GM12875 (cell line): ENCODE measurements around the gene KIF26B.

Experiments used
- H3K4me3 ChIP-seq: one replicate; pipeline ENCODE4 v1.5.1; 2011; ENCODE audit warnings: low read depth, low read length, control low read depth
- TF ChIP-seq, protein P1 (sequence below): IDR thresholded peaks from 2 replicates; pipeline ENCODE4 v1.5.1; 2011; ENCODE audit warnings: low read depth, mild to moderate bottlenecking, control low read depth, inconsistent platforms, low read length, moderate library complexity, borderline replicate concordance; ENCODE audit not compliant: insufficient read depth

Gene KIF26B

GRCh38 chr1:245566952-245567351 lies 412.2 kb downstream of the KIF26B start:
- H3K4me3 ChIP-seq = no peak overlapping the region
- TF ChIP-seq, protein P1, sequence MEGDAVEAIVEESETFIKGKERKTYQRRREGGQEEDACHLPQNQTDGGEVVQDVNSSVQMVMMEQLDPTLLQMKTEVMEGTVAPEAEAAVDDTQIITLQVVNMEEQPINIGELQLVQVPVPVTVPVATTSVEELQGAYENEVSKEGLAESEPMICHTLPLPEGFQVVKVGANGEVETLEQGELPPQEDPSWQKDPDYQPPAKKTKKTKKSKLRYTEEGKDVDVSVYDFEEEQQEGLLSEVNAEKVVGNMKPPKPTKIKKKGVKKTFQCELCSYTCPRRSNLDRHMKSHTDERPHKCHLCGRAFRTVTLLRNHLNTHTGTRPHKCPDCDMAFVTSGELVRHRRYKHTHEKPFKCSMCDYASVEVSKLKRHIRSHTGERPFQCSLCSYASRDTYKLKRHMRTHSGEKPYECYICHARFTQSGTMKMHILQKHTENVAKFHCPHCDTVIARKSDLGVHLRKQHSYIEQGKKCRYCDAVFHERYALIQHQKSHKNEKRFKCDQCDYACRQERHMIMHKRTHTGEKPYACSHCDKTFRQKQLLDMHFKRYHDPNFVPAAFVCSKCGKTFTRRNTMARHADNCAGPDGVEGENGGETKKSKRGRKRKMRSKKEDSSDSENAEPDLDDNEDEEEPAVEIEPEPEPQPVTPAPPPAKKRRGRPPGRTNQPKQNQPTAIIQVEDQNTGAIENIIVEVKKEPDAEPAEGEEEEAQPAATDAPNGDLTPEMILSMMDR = no peak

DNA sequence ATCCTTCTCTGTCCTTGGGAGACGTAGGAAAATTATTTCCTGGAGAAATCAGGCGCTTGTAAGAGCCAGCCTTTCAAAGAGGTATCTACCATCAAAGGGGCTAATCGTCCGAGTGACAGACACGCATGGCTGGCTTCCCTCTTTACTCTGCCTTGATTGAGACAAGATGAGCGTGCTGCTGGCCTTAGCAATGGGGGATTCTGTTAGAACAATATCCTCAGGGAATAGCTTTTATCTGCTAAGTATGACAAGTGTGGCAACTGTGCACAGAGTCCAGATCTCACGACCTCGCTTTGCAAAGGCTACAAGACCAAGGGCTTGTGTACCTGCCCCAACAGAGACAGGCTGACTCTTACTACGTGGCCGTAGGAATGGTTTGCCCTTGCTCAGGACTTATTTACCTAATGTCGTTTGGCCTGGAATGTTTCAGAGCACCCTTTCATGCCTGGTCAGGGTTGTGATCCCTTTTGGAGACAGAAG lies 417.1 kb downstream of the KIF26B start:
- TF ChIP-seq, protein P1 = no peak
- no peak overlapping the region for H3K4me3 ChIP-seq

DNA sequence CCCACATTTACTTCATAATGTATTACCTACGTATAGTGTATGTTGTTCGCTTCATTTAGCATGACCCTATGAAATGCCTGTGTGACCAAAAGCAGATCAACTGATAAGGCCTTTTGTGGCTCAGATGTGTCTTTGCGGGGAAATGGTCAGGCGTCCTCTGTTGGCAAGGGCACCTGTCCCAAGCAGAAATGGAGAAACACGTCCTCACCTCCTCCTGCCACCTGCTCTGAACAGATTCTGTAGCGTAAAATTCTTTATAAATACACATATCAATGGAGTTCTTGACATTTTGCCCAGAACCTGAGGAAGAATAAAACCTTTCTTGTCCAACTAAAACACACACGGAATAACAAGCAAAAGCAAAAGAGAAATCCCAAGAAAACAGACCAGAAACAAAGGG lies 417.9 kb downstream of the KIF26B start:
- TF ChIP-seq, protein P1 = no peak
- no peak overlapping the region for H3K4me3 ChIP-seq

DNA sequence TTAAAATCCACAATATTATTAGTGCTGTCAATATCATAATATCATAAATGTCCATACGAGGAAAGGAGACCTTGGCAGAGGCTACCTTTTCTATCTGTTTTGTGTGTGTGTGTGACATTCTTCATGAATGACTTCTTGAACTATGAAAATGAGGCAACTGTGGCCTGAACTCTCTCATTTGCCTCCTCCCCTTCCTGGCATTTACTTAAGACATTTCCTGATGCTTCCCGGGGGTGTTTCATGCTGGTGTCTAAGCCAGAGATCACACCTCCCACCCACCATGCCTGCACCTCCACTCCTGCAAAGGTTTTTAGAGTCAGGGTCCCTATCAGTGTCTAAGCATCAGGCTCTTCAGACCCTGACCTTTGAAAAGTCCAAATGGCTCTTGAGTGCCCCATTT lies 420.9 kb downstream of the KIF26B start:
- H3K4me3 ChIP-seq = no peak overlapping the region
- TF ChIP-seq, protein P1 = no peak

DNA sequence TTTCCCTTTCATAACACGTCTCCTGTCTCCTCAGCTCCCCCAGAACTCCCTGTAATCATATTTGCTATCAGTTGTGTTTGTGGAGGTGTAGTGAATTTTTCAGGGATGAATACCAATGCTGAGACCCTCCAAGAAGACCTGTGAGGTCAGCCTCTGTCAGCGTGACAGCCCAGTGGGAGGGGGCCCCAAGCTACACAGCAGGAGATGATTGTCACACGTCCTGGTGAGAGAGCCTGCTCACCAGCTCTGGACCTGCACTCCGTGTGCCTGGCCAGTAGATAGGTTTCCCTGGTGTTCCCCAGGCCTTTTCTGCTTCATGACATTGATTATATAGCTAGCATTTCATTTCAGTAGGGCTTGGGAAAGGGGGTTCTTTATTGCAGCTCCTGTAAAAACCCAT lies 421.5 kb downstream of the KIF26B start:
- H3K4me3 ChIP-seq = no peak overlapping the region
- TF ChIP-seq, protein P1 = no peak

DNA sequence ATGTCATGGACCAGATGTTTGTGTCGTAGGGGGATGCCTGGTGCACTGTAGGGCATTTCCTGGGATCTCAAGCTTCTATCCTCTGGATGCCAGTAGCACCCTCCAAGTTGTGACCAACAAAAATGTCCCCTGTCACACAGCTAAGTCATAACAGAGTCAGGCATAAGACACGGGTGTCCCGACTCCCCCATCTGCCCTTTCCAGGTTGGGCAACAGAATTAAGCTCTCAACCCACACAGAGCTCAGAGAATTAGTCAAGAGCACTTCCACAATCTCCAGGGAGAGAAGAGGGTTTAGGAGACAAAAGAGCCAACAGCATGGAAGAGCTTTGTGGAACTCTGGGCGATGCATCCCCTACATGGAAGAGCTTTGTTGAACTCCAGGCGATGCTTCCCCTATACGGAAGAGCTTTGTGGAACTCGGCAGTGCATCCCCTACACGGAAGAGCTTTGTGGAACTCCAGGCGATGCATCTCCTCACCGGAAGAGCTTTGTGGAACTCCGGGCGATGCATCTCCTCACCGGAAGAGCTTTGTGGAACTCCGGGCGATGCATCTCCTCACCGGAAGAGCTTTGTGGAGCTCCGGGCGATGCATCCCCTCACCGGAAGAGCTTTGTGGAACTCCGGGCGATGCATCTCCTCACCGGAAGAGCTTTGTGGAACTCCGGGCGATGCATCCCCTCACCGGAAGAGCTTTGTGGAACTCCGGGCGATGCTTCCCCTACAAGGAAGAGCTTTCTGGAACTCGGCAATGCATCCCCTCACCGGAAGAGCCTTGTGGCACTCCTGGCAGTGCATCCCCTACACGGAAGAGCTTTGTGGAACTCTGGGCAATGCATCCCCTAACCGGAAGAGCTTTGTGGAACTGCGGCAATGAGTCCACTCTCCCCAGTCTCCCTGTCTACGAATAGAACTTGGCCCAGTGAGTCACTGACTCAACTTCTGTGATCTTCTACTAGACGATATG lies 422.7 kb downstream of the KIF26B start:
- H3K4me3 ChIP-seq = no peak overlapping the region
- TF ChIP-seq, protein P1 = no peak

DNA sequence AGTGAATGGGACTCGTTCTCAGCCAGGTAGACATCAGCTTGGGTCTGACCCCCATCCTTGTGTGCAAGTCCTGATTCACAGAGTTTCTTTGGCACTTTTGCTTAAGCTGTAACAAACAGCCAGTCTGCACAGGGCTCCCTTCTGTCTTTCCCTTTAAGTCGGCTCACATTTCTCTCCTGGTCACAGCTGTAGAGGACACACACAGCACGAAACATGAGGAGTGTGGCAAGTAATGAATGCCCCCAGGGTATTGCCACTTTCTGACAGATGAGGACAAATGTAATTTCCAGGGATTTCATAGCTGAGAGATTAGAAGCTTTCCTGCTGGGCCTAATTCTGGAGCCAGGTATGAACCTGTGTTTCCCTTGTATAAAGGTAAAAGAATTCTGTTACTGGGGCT lies 423.5 kb downstream of the KIF26B start:
- TF ChIP-seq, protein P1 = no peak
- no peak overlapping the region for H3K4me3 ChIP-seq
